Measurements from ENCODE around the gene EXT2. TPM values are rescaled to one million over a fixed set of nuclear protein-coding genes. Genes with fewer than 3 reads are reported as not detected.

The EXT2 gene
- total RNA-seq, 1 experiment from 2014 or later, result 77.0 TPM

- Histone ChIP-seq H3F3A (ENCODE audit: low read length, unreplicated experiment) (no peaks in the 10 kb centered on the region), H3K4me1 (ENCODE audit: insufficient read depth, low read length) (peaks cover 4% of the 10 kb centered on the region; the same call in 1 of the 2 replicates), H3K36me3 (ENCODE audit: low read depth, low read length) (peaks cover 3% of the 10 kb centered on the region), H3K4me2 (ENCODE audit: low read length) (no peak overlapping the region), H3K27ac (ENCODE audit: low read length) (no peak overlapping the region), H3K79me2 (ENCODE audit: low read length) (no peaks in the 10 kb centered on the region), H2AFZ (ENCODE audit: low read length) (no peak overlapping the region), H3K4me3 (ENCODE audit: low read length) (no peak overlapping the region), H3K27me3 (ENCODE audit: low read length) (no peaks in the 10 kb centered on the region), H3K9ac (ENCODE audit: low read length) (no peak overlapping the region), H3K9me2 (replicated peaks; ENCODE audit: low read length) (no peaks in the 10 kb centered on the region), H4K20me1 (ENCODE audit: low read length) (no peaks in the 10 kb centered on the region), H3K9me3 (ENCODE audit: low read length) (no peaks in the 10 kb centered on the region)
- no peak for ATAC-seq
- no TSS peak for BruUV-seq (replicated peaks)
- TF ChIP-seq CTCF (conservative IDR thresholded peaks at IDR 0.05; ENCODE audit: low read depth, low read length), result no peak
- no peak for DNase-seq
- CTCF ChIA-PET, result no interaction called here
- intact Hi-C loops (cut with micrococcal nuclease), result no loop called here
- POLR2A ChIA-PET (ENCODE audit: unreplicated experiment), result no interaction called here
Measured at GRCh38 chr11:44247508-44247907, 152.0 kb downstream of the EXT2 start.

DNA sequence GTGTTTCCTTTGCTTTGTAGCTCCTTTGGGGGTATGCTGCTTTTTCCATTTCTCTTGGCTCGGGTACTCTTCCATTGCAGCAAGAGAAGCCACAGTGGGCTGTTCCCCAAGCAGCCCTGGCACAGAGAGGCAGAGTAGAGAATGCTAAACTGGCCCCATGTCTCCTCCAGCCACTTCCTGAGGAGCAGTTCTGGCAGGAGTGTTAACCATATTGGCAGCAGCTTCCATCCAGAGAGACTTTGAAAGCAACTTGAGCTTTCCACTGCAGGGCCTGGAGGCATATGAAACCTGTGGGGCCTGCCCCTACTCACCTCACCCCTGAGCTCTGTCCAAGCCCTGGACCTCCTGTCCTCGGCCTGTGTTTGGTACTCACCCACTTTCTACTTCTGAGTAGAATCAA lies 152.6 kb downstream of the EXT2 start:
- Histone ChIP-seq H3K4me2 (ENCODE audit: low read length) (no peak overlapping the region), H3K27ac (ENCODE audit: low read length) (no peak overlapping the region), H3K4me1 (ENCODE audit: insufficient read depth, low read length) (peaks cover 4% of the 10 kb centered on the region; the same call in 1 of the 2 replicates), H3K36me3 (ENCODE audit: low read depth, low read length) (peaks cover 4% of the 10 kb centered on the region), H3K79me2 (ENCODE audit: low read length) (no peaks in the 10 kb centered on the region), H2AFZ (ENCODE audit: low read length) (no peak overlapping the region), H3K9ac (ENCODE audit: low read length) (no peak overlapping the region), H3K4me3 (ENCODE audit: low read length) (no peak overlapping the region), H3F3A (ENCODE audit: low read length, unreplicated experiment) (no peaks in the 10 kb centered on the region), H3K9me2 (replicated peaks; ENCODE audit: low read length) (no peaks in the 10 kb centered on the region), H3K9me3 (ENCODE audit: low read length) (no peaks in the 10 kb centered on the region), H3K27me3 (ENCODE audit: low read length) (no peaks in the 10 kb centered on the region), H4K20me1 (ENCODE audit: low read length) (no peaks in the 10 kb centered on the region)
- intact Hi-C loops (cut with micrococcal nuclease), result no loop called here
- ATAC-seq (no peak), DNase-seq (no peak)
- TF ChIP-seq EZH2phosphoT487 (IDR thresholded peaks at IDR 0.05; ENCODE audit: borderline replicate concordance, low read length) (no peak), EZH2 (IDR thresholded peaks at IDR 0.05; ENCODE audit: low read length, unreplicated experiment) (no peak), CTCF (conservative IDR thresholded peaks at IDR 0.05; ENCODE audit: low read depth, low read length) (no peak)
- no TSS peak for BruUV-seq (replicated peaks)
- ChIA-PET CTCF (no interaction called here), POLR2A (ENCODE audit: unreplicated experiment) (no interaction called here)

- no peaks in the 10 kb centered on the region for H3K9me2 ChIP-seq (replicated peaks; ENCODE audit: low read length)
- ChIA-PET POLR2A (ENCODE audit: unreplicated experiment) (no interaction called here), CTCF (no interaction called here)
- H3K27ac ChIP-seq (ENCODE audit: low read length), result no peak overlapping the region
- no peaks in the 10 kb centered on the region for H3K4me1 ChIP-seq (ENCODE audit: insufficient read depth, low read length)
- H3K4me2 ChIP-seq (ENCODE audit: low read length), result no peak overlapping the region
- TF ChIP-seq CTCF (conservative IDR thresholded peaks at IDR 0.05; ENCODE audit: low read depth, low read length) (no peak), EZH2 (IDR thresholded peaks at IDR 0.05; ENCODE audit: low read length, unreplicated experiment) (no peak), EZH2phosphoT487 (IDR thresholded peaks at IDR 0.05; ENCODE audit: borderline replicate concordance, low read length) (no peak)
- DNase-seq, result no peak
- H3K4me3 ChIP-seq (ENCODE audit: low read length), result no peak overlapping the region
- H3K9ac ChIP-seq (ENCODE audit: low read length), result no peak overlapping the region
- H3F3A ChIP-seq (ENCODE audit: low read length, unreplicated experiment), result no peaks in the 10 kb centered on the region
- no peaks in the 10 kb centered on the region for H4K20me1 ChIP-seq (ENCODE audit: low read length)
- H3K9me3 ChIP-seq (ENCODE audit: low read length), result peaks cover 5% of the 10 kb centered on the region; the same call in 1 of the 2 replicates
- intact Hi-C loops (cut with micrococcal nuclease), result no loop called here
- no peaks in the 10 kb centered on the region for H3K27me3 ChIP-seq (ENCODE audit: low read length)
- H2AFZ ChIP-seq (ENCODE audit: low read length), result no peak overlapping the region
- BruUV-seq (replicated peaks), result no TSS peak
- ATAC-seq, result no peak
- peaks cover 4% of the 10 kb centered on the region; the same call in 1 of the 2 replicates for H3K36me3 ChIP-seq (ENCODE audit: low read depth, low read length)
- no peaks in the 10 kb centered on the region for H3K79me2 ChIP-seq (ENCODE audit: low read length)
Measured at GRCh38 chr11:44250421-44250820, 154.9 kb downstream of the EXT2 start.
